ENCODE measurements around the gene HDAC7. TPM values are rescaled to one million over a fixed set of nuclear protein-coding genes. Genes with fewer than 3 reads are reported as not detected.

HDAC7 gene
- total and polyA plus RNA-seq, 2 of the 13 experiments (the other 11 are each of a cell fraction or from before 2014, with no cell fraction given) = 4.6 to 10.8 TPM

- TF ChIP-seq MEIS1 (CRISPR knock-in tag; IDR thresholded peaks at IDR 0.05; ENCODE audit: borderline replicate concordance) (no peak), ZNF451 (CRISPR knock-in tag; IDR thresholded peaks at IDR 0.05) (no peak), ESRRA (CRISPR knock-in tag; IDR thresholded peaks at IDR 0.05; ENCODE audit: low read depth) (no peak), NFATC3 (CRISPR knock-in tag; IDR thresholded peaks at IDR 0.05) (no peak), ZNF841 (CRISPR knock-in tag; IDR thresholded peaks at IDR 0.05; ENCODE audit: borderline replicate concordance) (no peak), DZIP1 (CRISPR knock-in tag; IDR thresholded peaks at IDR 0.05) (no peak), ZNF878 (CRISPR knock-in tag; IDR thresholded peaks at IDR 0.05) (no peak), ZNF546 (CRISPR knock-in tag; conservative IDR thresholded peaks at IDR 0.05) (no peak), SKIL (CRISPR knock-in tag; IDR thresholded peaks at IDR 0.05; ENCODE audit: borderline replicate concordance) (no peak), ZNF232 (CRISPR knock-in tag; IDR thresholded peaks at IDR 0.05; ENCODE audit: borderline replicate concordance) (no peak), ZNF746 (CRISPR knock-in tag; IDR thresholded peaks at IDR 0.05) (no peak; the same call in 1 of the 2 replicates), SMYD3 (CRISPR knock-in tag; IDR thresholded peaks at IDR 0.05) (no peak), ZNF256 (CRISPR knock-in tag; conservative IDR thresholded peaks at IDR 0.05) (no peak)
- TF ChIP-seq, protein P1, sequence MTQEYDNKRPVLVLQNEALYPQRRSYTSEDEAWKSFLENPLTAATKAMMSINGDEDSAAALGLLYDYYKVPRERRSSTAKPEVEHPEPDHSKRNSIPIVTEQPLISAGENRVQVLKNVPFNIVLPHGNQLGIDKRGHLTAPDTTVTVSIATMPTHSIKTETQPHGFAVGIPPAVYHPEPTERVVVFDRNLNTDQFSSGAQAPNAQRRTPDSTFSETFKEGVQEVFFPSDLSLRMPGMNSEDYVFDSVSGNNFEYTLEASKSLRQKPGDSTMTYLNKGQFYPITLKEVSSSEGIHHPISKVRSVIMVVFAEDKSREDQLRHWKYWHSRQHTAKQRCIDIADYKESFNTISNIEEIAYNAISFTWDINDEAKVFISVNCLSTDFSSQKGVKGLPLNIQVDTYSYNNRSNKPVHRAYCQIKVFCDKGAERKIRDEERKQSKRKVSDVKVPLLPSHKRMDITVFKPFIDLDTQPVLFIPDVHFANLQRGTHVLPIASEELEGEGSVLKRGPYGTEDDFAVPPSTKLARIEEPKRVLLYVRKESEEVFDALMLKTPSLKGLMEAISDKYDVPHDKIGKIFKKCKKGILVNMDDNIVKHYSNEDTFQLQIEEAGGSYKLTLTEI (CRISPR knock-in tag; conservative IDR thresholded peaks at IDR 0.05) = no peak
- TF ChIP-seq, protein P2, sequence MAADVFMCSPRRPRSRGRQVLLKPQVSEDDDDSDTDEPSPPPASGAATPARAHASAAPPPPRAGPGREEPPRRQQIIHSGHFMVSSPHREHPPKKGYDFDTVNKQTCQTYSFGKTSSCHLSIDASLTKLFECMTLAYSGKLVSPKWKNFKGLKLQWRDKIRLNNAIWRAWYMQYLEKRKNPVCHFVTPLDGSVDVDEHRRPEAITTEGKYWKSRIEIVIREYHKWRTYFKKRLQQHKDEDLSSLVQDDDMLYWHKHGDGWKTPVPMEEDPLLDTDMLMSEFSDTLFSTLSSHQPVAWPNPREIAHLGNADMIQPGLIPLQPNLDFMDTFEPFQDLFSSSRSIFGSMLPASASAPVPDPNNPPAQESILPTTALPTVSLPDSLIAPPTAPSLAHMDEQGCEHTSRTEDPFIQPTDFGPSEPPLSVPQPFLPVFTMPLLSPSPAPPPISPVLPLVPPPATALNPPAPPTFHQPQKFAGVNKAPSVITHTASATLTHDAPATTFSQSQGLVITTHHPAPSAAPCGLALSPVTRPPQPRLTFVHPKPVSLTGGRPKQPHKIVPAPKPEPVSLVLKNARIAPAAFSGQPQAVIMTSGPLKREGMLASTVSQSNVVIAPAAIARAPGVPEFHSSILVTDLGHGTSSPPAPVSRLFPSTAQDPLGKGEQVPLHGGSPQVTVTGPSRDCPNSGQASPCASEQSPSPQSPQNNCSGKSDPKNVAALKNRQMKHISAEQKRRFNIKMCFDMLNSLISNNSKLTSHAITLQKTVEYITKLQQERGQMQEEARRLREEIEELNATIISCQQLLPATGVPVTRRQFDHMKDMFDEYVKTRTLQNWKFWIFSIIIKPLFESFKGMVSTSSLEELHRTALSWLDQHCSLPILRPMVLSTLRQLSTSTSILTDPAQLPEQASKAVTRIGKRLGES (CRISPR knock-in tag; IDR thresholded peaks at IDR 0.05; ENCODE audit: borderline replicate concordance) = no peak
- TF ChIP-seq, protein P3, sequence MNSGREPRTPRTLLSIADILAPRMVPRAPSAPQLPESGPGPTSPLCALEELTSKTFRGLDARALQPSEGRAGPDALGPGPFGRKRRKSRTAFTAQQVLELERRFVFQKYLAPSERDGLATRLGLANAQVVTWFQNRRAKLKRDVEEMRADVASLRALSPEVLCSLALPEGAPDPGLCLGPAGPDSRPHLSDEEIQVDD (CRISPR knock-in tag; IDR thresholded peaks at IDR 0.05; ENCODE audit: borderline replicate concordance) = no peak
- TF ChIP-seq, protein P4, sequence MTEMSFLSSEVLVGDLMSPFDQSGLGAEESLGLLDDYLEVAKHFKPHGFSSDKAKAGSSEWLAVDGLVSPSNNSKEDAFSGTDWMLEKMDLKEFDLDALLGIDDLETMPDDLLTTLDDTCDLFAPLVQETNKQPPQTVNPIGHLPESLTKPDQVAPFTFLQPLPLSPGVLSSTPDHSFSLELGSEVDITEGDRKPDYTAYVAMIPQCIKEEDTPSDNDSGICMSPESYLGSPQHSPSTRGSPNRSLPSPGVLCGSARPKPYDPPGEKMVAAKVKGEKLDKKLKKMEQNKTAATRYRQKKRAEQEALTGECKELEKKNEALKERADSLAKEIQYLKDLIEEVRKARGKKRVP (CRISPR knock-in tag; IDR thresholded peaks at IDR 0.05) = no peak
Measured at GRCh38 chr12:47758834-47759690, 60.6 kb downstream of the HDAC7 start, which contains the start of gene RAPGEF3 (continued).

Data from HepG2 (cell line).